ENCODE data around the gene ZFP69. TPM values are rescaled to one million over a fixed set of nuclear protein-coding genes. Genes with fewer than 3 reads are reported as not detected.
"Not testable (repeated sequence)": the region's sequence is repeated elsewhere in the genome, so short reads cannot be mapped to it uniquely, and the experiment has no call there.

Gene ZFP69
- total and polyA plus RNA-seq, 8 donors, result 2.9 to 11.2 (median 8.4) TPM

GRCh38 chr1:40475268-40475667, 1.8 kb upstream of the ZFP69 start:
- Histone ChIP-seq H3K4me3 (no peak overlapping the region), H3K27ac (no peak overlapping the region), H3K27me3 (no peaks in the 10 kb centered on the region), H3K9me3 (peaks cover 0 to 50% of the 10 kb centered on the region in 2 donors), H3K36me3 (no peaks in the 10 kb centered on the region), H3K4me1 (peaks cover 0 to 15% of the 10 kb centered on the region in 2 donors)
- DNase-seq (no peak), ATAC-seq (no peak)
- TF ChIP-seq CTCF (IDR thresholded peaks at IDR 0.05), result no peak
- intact Hi-C loops (cut with DNase I), result no loop called here

GRCh38 chr1:40477678-40478053, 576 bp downstream of the ZFP69 start:
- H3K36me3 ChIP-seq, result peaks cover 0 to 16% of the 10 kb centered on the region in 2 donors
- TF ChIP-seq CTCF (IDR thresholded peaks at IDR 0.05), result no peak
- peak overlapping the region; percentile 84 to 94 for H3K4me3 ChIP-seq
- DNase-seq (no peak), ATAC-seq (peak; percentile 61)
- no peaks in the 10 kb centered on the region for H3K27me3 ChIP-seq
- peaks cover 0 to 39% of the 10 kb centered on the region in 2 donors for H3K9me3 ChIP-seq
- intact Hi-C loops (cut with DNase I), result no loop called here
- H3K4me1 ChIP-seq, result peaks cover 0 to 15% of the 10 kb centered on the region in 2 donors
- peak overlapping the region; percentile 44 to 71 for H3K27ac ChIP-seq

GRCh38 chr1:40478276-40478675, 1.2 kb downstream of the ZFP69 start:
- Histone ChIP-seq H3K27me3 (no peaks in the 10 kb centered on the region), H3K36me3 (peaks cover 2 to 22% of the 10 kb centered on the region in 2 donors), H3K4me3 (peak overlapping the region; percentile 84 to 94), H3K9me3 (peaks cover 0 to 37% of the 10 kb centered on the region in 2 donors), H3K4me1 (peaks cover 0 to 15% of the 10 kb centered on the region in 2 donors), H3K27ac (no peak overlapping the region)
- intact Hi-C loops (cut with DNase I), result no loop called here
- ATAC-seq, result no peak
- no peak for DNase-seq
- TF ChIP-seq CTCF (IDR thresholded peaks at IDR 0.05), result no peak

- no peak for DNase-seq
- H3K4me3 ChIP-seq, result no peak overlapping the region
- no peaks in the 10 kb centered on the region for H3K27me3 ChIP-seq
- ATAC-seq, result no peak
- peaks cover 0 to 15% of the 10 kb centered on the region in 2 donors for H3K4me1 ChIP-seq
- peaks cover 0 to 36% of the 10 kb centered on the region in 2 donors for H3K9me3 ChIP-seq
- peaks cover 3 to 30% of the 10 kb centered on the region in 2 donors for H3K36me3 ChIP-seq
- intact Hi-C loops (cut with DNase I), result no loop called here
- no peak for TF ChIP-seq CTCF (IDR thresholded peaks at IDR 0.05)
- H3K27ac ChIP-seq, result no peak overlapping the region
Measured at GRCh38 chr1:40479156-40479555, 2.1 kb downstream of the ZFP69 start.

- Histone ChIP-seq H3K27ac (no peak overlapping the region), H3K36me3 (peaks cover 0 to 82% of the 10 kb centered on the region in 2 donors), H3K4me1 (no peaks in the 10 kb centered on the region), H3K4me3 (no peak overlapping the region), H3K9me3 (peaks cover 0 to 90% of the 10 kb centered on the region in 2 donors), H3K27me3 (no peaks in the 10 kb centered on the region)
- TF ChIP-seq CTCF (IDR thresholded peaks at IDR 0.05), result no peak
- no peak for DNase-seq
- ATAC-seq, result no peak
- intact Hi-C loops (cut with DNase I), result no loop called here
Measured at GRCh38 chr1:40495315-40495903, 18.3 kb downstream of the ZFP69 start.

GRCh38 chr1:40502651-40503050, 25.6 kb downstream of the ZFP69 start:
- ATAC-seq; H3K4me3 ChIP-seq; H3K27ac ChIP-seq; intact Hi-C loops (cut with DNase I); H3K4me1 ChIP-seq; H3K27me3 ChIP-seq; DNase-seq: not testable (repeated sequence)
- Histone ChIP-seq H3K9me3 (peaks cover 0 to 92% of the 10 kb centered on the region in 2 donors), H3K36me3 (peaks cover 0 to 23% of the 10 kb centered on the region in 2 donors)

All from left lung (tissue), 10 donors.